Upper lobe of right lung (tissue), 1 donor: ENCODE data around the gene GPC4. TPM values are rescaled to one million over a fixed set of nuclear protein-coding genes. Genes with fewer than 3 reads are reported as not detected.

ENCODE experiments used
- ATAC-seq: fragments of 200-7000 bp; cut with Tn5 transposase; one replicate; pipeline ENCODE4 v1.9.1; 2020; ENCODE audit warnings: mild to moderate bottlenecking, moderate library complexity
- DNase-seq: peaks from one replicate; pipeline ENCODE4 v3.0.0-alpha.2; 2020
- H3K27ac ChIP-seq: fragments of 200-600 bp; one replicate; pipeline ENCODE4 v1.8.0; 2022
- H3K27me3 ChIP-seq: fragments of 200-600 bp; one replicate; pipeline ENCODE4 v1.8.0; 2022; ENCODE audit warnings: mild to moderate bottlenecking
- H3K36me3 ChIP-seq: fragments of 200-600 bp; one replicate; pipeline ENCODE4 v1.8.0; 2022
- H3K4me1 ChIP-seq: fragments of 200-600 bp; one replicate; pipeline ENCODE4 v1.8.0; 2022
- H3K4me3 ChIP-seq: fragments of 200-600 bp; one replicate; pipeline ENCODE4 v1.8.0; 2022; ENCODE audit warnings: mild to moderate bottlenecking
- H3K9me3 ChIP-seq: fragments of 200-600 bp; one replicate; pipeline ENCODE4 v1.8.0; 2022
- CTCF ChIP-seq: fragments of 200-600 bp; IDR thresholded peaks from one replicate; pipeline ENCODE4 v1.8.0; 2022; ENCODE audit warnings: antibody characterized with exemption
- intact Hi-C: fragments of 100-400 bp; cut with DNase I; formaldehyde crosslinking; loops from one replicate; pipeline ENCODE4 v1.11.0; 2022
- total RNA-seq: library from RNA; stranded (reverse); fragmentation: NEBNext Ultra II Directional; extraction: Animal tissue kit (Norgen Biotek cat#: 25700); gene quantifications from one replicate; pipeline ENCODE4 v1.2.1, GENCODE V29; 2021
- donor health status: DM: no; HTN: yes; CAD: no; lungs with severe emphysema.

GPC4 gene
- total RNA-seq, 1 donor from 2014 or later = 55.5 TPM

GRCh38 chrX:133389975-133390374 lies 25.3 kb downstream of the GPC4 start:
- Histone ChIP-seq H3K4me1 (no peaks in the 10 kb centered on the region), H3K4me3 (no peak overlapping the region), H3K27me3 (no peaks in the 10 kb centered on the region), H3K36me3 (no peaks in the 10 kb centered on the region), H3K27ac (no peak overlapping the region), H3K9me3 (no peaks in the 10 kb centered on the region)
- intact Hi-C loops = no loop called here
- no peak for TF ChIP-seq CTCF
- ATAC-seq (no peak), DNase-seq (no peak)

GRCh38 chrX:133384454-133384853 lies 30.8 kb downstream of the GPC4 start:
- no peaks in the 10 kb centered on the region for H3K27me3 ChIP-seq
- ATAC-seq (no peak), DNase-seq (no peak)
- no peaks in the 10 kb centered on the region for H3K36me3 ChIP-seq
- H3K4me3 ChIP-seq = no peak overlapping the region
- intact Hi-C loops = no loop called here
- no peak overlapping the region for H3K27ac ChIP-seq
- no peaks in the 10 kb centered on the region for H3K9me3 ChIP-seq
- no peak for TF ChIP-seq CTCF
- no peaks in the 10 kb centered on the region for H3K4me1 ChIP-seq

GRCh38 chrX:133380711-133381619 lies 34.3 kb downstream of the GPC4 start:
- Histone ChIP-seq H3K9me3 (no peaks in the 10 kb centered on the region), H3K36me3 (no peaks in the 10 kb centered on the region), H3K4me1 (peaks cover 1% of the 10 kb centered on the region), H3K4me3 (no peak overlapping the region), H3K27ac (no peak overlapping the region), H3K27me3 (no peaks in the 10 kb centered on the region)
- DNase-seq (no peak), ATAC-seq (no peak)
- no peak for TF ChIP-seq CTCF
- intact Hi-C loops = no loop called here

GRCh38 chrX:133376422-133376821 lies 38.9 kb downstream of the GPC4 start:
- DNase-seq = no peak
- intact Hi-C loops = no loop called here
- Histone ChIP-seq H3K27me3 (no peaks in the 10 kb centered on the region), H3K9me3 (no peaks in the 10 kb centered on the region), H3K4me1 (peaks cover 8% of the 10 kb centered on the region), H3K4me3 (no peak overlapping the region), H3K27ac (no peak overlapping the region), H3K36me3 (no peaks in the 10 kb centered on the region)
- TF ChIP-seq CTCF = no peak
- no peak for ATAC-seq

GRCh38 chrX:133375615-133376340 lies 39.5 kb downstream of the GPC4 start:
- H3K27me3 ChIP-seq = no peaks in the 10 kb centered on the region
- H3K9me3 ChIP-seq = no peaks in the 10 kb centered on the region
- intact Hi-C loops = no loop called here
- DNase-seq (no peak), ATAC-seq (no peak)
- H3K4me1 ChIP-seq = peaks cover 8% of the 10 kb centered on the region
- H3K36me3 ChIP-seq = no peaks in the 10 kb centered on the region
- no peak overlapping the region for H3K4me3 ChIP-seq
- no peak overlapping the region for H3K27ac ChIP-seq
- TF ChIP-seq CTCF = no peak
